NCI-H1105 (cell line): ENCODE results near the gene P2RX2.

Source experiments
- DNase-seq: peaks from one replicate; lab custom pipeline; 2025; lab: John Stamatoyannopoulos, UW

Gene P2RX2

GRCh38 chr12:132620113-132620898, 1.7 kb downstream of the P2RX2 start:
- DNase-seq = no peak

GRCh38 chr12:132620899-132621656, 2.5 kb downstream of the P2RX2 start:
- no peak for DNase-seq

DNA sequence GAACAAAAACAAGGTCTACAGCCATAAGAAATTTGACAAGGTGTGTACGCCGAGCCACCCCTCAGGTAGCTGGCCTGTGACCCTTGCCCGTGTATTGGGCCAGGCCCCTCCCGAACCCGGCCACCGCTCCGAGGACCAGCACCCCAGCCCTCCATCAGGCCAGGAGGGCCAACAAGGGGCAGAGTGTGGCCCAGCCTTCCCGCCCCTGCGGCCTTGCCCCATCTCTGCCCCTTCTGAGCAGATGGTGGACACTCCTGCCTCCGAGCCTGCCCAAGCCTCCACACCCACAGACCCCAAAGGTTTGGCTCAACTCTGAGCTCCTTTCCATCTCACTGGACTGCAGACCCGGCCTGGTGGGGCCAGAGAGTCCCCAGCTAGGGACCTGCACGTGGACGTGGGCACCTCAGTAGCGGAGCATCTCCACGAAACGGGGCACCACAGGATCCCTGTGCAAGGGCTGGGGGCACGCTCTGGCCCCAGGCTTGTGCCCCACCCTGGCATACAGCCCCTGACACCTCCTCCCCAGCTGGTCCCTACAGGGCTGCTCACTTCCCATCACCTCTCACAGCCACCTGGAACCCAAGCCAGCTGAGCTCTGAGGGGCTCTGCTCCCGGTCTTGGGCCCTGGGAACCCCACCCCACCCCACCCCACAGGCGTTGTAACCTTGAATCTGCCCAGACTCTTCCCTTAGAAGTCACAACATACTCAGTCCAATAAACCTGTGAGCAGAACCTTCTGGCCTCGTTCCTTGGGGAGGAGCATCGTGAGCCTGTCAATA, 3.3 kb downstream of the P2RX2 start:
- no peak for DNase-seq

DNA sequence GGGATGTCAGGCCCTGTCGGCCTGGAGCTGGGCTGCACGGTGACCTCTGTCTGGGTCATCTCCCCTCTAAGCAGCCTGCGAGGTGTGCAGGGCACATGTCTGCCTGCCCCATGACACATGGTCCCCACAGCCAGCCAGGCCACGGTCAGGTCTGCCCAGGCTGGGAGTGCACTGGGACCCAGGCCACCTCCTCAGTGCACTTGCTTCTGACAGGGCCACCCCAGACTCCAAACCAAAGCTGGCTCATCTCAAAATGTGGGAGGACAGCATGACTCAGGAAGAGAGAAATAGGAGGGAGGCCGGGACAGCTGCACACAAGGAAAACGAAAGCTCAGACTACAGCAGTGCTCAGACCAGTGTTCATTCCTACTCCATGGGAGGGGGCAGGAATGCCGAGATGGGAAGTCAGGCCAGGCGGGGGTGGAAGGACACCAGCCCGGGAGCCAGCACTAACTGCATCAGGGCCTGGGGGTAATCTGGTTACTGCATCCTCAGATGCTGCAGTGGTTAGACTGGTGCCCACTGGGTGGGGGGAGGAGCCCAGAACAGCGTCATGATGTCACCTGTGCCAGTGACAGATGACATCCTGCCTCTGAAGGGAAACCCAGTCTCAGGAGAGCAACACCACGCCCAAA, 4.0 kb downstream of the P2RX2 start:
- no peak for DNase-seq

GRCh38 chr12:132623072-132623869, 4.7 kb downstream of the P2RX2 start:
- no peak for DNase-seq

DNA sequence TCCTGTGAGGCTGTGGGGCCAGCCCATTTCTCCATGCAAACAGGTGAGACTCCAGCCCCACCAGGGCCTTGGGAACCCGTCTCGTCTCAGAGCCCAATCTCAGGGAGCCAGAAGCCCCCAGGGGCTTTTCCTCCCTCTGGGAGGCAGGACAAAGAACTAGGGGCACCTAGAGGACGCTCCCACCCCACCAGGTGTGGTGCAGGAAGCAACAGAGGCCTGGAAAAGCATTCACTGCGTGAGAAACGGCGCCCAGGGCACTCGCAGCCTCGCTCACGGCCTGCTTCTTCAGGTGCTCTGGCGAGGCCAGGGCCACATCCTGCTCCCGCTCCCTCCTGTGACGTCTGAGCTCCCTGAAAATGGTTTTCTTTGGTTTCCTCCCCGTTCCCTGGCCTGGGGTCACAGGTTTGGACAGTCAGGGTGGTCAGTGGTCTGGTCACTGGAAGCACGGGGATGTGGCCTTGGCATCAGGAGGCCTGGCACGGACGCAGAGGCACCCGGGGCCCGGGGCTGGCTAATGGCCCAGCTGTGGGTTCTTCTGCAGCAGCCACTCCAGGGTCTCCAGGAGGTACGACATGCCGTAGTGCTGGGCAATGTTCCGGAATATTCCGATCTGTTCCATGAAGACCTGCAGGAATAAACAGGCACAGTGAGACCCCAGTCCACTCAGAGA, 5.7 kb downstream of the P2RX2 start:
- no peak for DNase-seq

DNA sequence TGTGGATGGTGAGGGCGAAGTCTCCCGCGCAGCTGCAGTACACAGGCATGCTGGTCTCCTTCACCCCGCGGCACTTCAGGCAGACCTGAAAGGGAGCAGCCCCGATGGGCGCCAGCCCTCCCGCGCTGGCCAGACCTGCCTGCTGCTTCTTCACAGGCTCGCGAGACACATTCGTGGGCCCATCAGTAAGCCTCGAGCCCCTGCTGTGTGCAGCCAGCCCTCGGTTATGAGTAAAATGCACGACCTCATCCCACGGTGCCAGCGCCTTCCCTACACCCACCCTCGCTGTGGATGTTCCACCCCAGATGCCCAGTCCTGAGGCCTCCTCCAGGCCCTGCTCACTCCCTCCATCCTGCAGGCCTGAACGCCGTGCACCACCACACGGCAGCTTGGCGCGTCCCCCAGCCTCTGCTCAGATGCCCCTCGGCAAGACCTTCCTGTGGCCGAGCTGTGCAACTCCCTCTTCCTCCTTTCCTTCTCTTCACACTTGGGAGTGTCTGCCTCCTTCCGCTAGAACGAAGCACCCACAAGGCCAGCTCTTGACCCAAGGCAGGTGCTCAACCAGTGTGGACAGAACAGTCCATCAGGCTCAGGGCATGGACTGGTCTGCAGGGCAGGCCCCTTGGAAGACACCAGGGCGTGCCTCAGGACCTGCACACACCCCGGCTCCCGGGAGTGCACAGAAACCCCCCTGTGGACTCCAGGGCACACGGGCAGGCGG, 6.5 kb downstream of the P2RX2 start:
- DNase-seq = no peak

DNA sequence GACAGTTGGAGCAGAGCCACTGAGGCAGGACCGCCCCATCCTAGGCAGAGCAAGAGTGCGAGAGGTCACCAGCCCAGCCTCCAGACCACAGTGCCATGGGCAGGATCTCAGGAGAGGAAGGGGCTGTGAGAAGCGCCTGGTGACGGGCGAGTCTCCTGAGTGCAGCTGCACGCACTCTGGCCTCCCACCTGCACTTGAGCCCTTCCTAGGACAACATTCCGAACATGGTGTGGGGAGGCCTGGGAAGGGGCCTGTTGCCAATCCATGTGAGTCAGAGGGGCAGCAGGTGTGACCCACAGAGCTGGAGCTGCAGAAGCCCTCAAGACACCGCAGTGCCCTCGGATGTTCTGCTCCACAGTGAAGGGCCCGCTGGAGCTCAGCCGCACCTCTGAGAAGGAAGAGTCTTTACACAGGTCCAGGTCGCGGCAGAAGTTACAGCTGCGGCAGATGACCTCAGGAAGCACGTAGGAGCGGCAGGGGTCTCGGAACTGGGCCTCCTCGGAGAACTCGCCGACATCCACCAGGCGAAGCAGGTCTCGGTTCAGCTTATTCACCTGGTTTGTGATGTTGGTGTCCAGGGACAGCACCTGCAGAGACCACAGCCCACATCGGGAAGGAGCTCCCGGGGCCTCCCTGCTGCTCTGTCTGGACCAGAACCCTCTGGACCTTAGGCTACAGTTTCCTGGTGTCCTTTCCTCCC, 7.3 kb downstream of the P2RX2 start:
- DNase-seq = no peak

DNA sequence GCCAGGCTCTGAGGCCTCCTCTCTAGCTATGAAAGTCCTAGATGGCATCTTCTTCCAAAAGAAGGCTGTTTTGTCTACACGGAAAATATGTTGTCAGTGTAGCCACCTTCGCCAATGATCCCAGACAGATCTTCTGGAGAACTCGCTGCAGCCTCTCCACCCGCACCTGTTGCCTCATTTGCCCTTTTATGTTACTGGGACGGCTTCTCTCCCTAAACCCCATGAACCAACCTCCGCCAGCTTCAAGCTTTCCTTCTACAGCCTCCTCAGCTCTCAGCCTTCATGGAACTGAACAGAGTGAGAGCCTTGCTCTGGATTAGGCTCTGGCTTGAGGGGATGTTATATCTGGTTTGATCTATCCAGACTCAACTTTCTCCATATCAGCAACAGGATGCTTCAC, 10.8 kb downstream of the P2RX2 start:
- DNase-seq = no peak

DNA sequence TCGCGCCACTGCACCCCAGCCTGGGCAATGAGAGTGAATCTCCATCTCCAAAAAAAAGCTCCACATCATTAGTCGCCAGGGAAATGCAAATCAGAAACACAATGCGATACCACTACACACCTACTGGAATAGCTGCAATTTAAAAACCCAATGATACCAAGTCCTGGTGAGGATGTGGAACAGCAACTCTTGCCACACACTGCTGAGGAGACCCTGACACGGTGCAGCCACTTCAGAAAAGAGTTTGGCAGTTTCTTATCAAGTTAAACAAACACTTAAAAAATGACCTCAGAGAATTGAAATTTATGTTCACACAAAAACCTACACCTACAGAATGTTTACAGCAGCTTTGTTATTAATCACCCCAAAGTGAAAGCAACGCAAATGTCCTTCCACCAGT, 12.1 kb downstream of the P2RX2 start:
- no peak for DNase-seq

DNA sequence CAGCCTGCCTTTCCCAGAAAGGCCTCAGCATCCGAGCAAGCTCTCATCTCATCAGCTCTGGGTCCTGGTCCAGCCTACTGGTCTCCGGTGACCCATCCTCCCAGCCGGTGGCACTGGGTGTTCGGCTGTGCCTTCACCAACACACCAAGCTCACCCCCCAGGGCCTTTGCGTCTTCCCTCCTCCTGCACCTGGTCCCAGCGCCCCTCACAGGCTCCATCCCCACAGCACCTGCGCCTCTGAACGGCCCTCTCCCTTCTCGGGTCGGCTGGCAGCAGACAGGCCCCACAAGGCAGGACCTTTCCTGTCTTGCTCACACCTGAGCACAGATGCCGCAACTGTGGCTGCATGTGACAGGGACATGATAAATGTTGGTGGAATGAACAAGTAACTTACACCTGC, 13.1 kb downstream of the P2RX2 start:
- DNase-seq = no peak

- no peak for DNase-seq
These were observed 14.1 kb downstream of the P2RX2 start for GRCh38 chr12:132632521-132633228.

DNA sequence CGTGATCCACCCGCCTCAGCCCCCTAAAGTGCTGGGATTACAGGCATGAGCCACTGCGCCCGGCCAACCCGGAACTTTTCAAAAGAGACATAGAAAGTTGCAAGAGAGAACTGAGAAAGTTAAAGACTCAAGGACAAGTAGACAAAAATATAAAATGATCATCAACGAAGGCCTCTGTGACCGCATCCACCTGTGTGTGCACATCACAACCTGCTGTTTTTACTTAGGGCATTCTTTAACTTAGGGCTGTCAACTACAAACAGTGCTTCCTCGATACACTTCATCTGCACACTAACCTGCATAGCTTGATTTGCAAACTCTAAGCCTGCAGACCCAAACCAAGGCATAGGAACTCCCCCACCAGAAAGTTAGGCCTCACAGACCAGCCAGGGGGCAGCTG, 14.8 kb downstream of the P2RX2 start:
- DNase-seq = no peak

GRCh38 chr12:132633901-132634300, 15.3 kb downstream of the P2RX2 start:
- no peak for DNase-seq

- DNase-seq = no peak
These were observed 15.9 kb downstream of the P2RX2 start for GRCh38 chr12:132634411-132634990.

- DNase-seq = no peak
These were observed 16.7 kb downstream of the P2RX2 start for GRCh38 chr12:132635076-132635955.

- DNase-seq = no peak
These were observed 19.2 kb downstream of the P2RX2 start for GRCh38 chr12:132637811-132638210.
